Muscle layer of duodenum (tissue), 2 donors: ENCODE measurements around the gene UQCRH.
"Not testable (repeated sequence)": the region's sequence is repeated elsewhere in the genome, so short reads cannot be mapped to it uniquely, and the experiment has no call there.

ENCODE experiments used
- H3K27ac ChIP-seq: one replicate; pipeline ENCODE4 v1.7.0; 2013; ENCODE audit warnings: mild to moderate bottlenecking, low read length
- H3K27me3 ChIP-seq: one replicate; pipeline ENCODE4 v1.7.0; 2013; ENCODE audit warnings: low read depth, mild to moderate bottlenecking, control low read depth, low read length
- H3K36me3 ChIP-seq, 2 donors: one replicate each; pipeline ENCODE4 v1.7.0; 2013; ENCODE audit warnings: low read length in 2 of 2, control low read depth in 1 of 2, mild to moderate bottlenecking in 1 of 2; ENCODE audit not compliant: insufficient read depth in 2 of 2, control insufficient read depth in 1 of 2
- H3K4me1 ChIP-seq, 2 donors: one replicate each; pipeline ENCODE4 v1.7.0; 2013; ENCODE audit warnings: low read length in 2 of 2, mild to moderate bottlenecking in 2 of 2, control low read depth in 1 of 2, moderate library complexity in 1 of 2; ENCODE audit not compliant: insufficient read depth in 2 of 2, control insufficient read depth in 1 of 2
- H3K4me3 ChIP-seq, 2 donors: one replicate each; pipeline ENCODE4 v1.7.0; 2013; ENCODE audit warnings: low read length in 2 of 2, low read depth in 1 of 2, mild to moderate bottlenecking in 1 of 2
- H3K9me3 ChIP-seq, 2 donors: one replicate each; pipeline ENCODE4 v1.7.0; 2013; ENCODE audit warnings: low read length in 2 of 2, control low read depth in 1 of 2, mild to moderate bottlenecking in 1 of 2; ENCODE audit not compliant: control insufficient read depth in 1 of 2
- donor health status: healthy.

The UQCRH gene

DNA sequence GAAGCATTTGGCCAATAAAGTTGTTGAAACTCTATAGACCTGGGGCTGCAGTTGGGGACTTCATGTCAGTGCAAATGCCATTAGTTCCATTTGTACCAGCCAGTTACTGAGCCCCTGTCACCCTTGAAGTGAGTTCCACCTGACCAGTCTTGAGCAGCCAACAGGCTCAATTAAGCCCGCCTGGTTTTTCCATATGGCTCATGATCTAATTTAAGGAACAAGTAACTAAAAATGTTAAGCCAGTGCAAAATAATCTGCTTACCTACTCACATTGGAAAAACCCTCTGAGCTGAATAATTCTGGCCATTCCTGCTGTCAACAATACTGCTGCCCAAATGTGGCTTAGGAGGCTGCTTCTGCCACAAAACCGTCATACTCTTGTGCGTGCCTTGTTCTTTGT is 58.7 kb downstream of the UQCRH start:
- Histone ChIP-seq H3K27ac (no peak overlapping the region), H3K9me3 (no peaks in the 10 kb centered on the region), H3K4me3 (no peak overlapping the region), H3K36me3 (peaks cover 37 to 56% of the 10 kb centered on the region in 2 donors), H3K27me3 (no peaks in the 10 kb centered on the region), H3K4me1 (no peaks in the 10 kb centered on the region)

DNA sequence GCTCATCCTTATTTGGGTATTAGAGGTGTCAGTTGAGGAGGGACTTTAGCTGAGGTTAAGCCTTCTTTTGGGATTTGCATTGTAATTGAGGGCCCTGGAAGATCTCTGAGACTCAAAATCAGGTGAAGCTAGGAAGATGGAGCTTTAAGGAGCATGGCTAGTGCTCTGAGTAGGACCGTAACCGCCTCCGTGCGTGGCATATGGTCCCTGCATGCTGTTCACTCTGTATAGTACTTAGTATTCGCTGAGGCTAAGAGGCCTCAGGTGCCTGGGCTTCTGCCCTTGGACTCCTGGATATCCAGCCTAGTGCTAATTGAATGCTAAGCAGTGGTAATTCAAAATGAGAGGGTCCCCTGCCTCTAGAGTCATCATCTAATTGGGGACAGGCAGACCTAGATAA is 59.6 kb downstream of the UQCRH start:
- Histone ChIP-seq H3K27ac (no peak overlapping the region), H3K27me3 (no peaks in the 10 kb centered on the region), H3K9me3 (no peaks in the 10 kb centered on the region), H3K4me1 (no peaks in the 10 kb centered on the region), H3K4me3 (no peak overlapping the region), H3K36me3 (peaks cover 41 to 59% of the 10 kb centered on the region in 2 donors)

DNA sequence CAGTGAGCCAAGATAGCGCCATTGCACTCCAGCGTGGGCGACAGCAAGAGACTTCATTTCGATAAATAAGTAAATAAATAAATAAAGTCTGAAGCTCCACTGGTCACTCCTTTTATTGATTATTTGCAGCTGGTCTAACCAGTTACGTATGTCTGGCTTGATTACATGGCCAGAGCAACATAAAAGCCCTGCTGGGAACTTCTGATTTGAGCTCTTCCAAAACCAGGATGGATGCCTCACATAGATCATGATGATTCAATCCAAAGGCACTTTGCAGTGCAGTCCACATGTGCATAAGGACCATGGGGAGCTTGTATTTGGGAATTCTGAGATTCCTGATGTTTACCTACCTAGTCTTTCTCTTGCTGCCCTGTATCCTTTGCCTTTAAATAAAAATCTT is 61.1 kb downstream of the UQCRH start:
- Histone ChIP-seq H3K27me3 (no peaks in the 10 kb centered on the region), H3K27ac (no peak overlapping the region), H3K4me1 (no peaks in the 10 kb centered on the region), H3K4me3 (no peak overlapping the region), H3K36me3 (peaks cover 41 to 66% of the 10 kb centered on the region in 2 donors), H3K9me3 (no peaks in the 10 kb centered on the region)

DNA sequence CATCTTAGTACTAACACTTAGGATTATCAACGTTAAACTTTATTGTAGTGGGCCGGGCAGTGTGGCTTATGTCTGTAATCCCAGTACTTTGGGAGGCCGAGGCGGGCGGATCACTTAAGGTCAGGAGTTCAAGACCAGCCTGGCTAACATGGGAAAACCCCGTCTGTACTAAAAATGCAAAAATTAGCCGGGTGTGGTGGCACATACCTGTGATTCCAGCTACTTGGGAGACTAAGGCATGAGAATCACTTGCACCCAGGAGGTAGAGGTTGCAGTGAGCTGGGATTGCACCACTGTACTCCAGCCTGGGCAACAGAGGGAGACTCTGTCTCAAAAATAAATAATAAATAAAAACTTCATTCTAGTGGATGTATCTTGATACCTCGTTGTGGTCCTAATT is 62.3 kb downstream of the UQCRH start:
- peaks cover 36 to 61% of the 10 kb centered on the region in 2 donors for H3K36me3 ChIP-seq
- not testable (repeated sequence) for H3K4me3 ChIP-seq, H3K4me1 ChIP-seq, H3K9me3 ChIP-seq, H3K27me3 ChIP-seq, H3K27ac ChIP-seq
